Trophoblast cell (in vitro differentiated cells and primary cell): ENCODE results near the gene CPTP.

Source experiments
- DNase-seq, 2 donors: peaks; one replicate each; pipeline ENCODE4 v3.0.0-alpha.2; 2016
- H2AFZ ChIP-seq: 2 replicates; pipeline ENCODE4 v1.6.1; 2013; ENCODE audit warnings: low read length, moderate library complexity, mild to moderate bottlenecking; ENCODE audit not compliant: insufficient read depth, poor library complexity
- H2AK5ac ChIP-seq: 2 replicates; pipeline ENCODE4 v1.6.1; 2013; ENCODE audit warnings: mild to moderate bottlenecking, low read length
- H2BK120ac ChIP-seq: 2 replicates; pipeline ENCODE4 v1.6.1; 2013; ENCODE audit warnings: low read length, mild to moderate bottlenecking, moderate library complexity; ENCODE audit not compliant: insufficient read depth, poor library complexity
- H2BK12ac ChIP-seq: 2 replicates; pipeline ENCODE4 v1.6.1; 2013; ENCODE audit warnings: mild to moderate bottlenecking, low read length, moderate library complexity
- H2BK5ac ChIP-seq: 2 replicates; pipeline ENCODE4 v1.6.1; 2013; ENCODE audit warnings: low read length, low read depth, moderate library complexity, mild to moderate bottlenecking; ENCODE audit not compliant: poor library complexity
- H3K14ac ChIP-seq: 2 replicates; pipeline ENCODE4 v1.6.1; 2013; ENCODE audit warnings: mild to moderate bottlenecking, low read length
- H3K18ac ChIP-seq: 2 replicates; pipeline ENCODE4 v1.6.1; 2013; ENCODE audit warnings: mild to moderate bottlenecking, low read length
- H3K23ac ChIP-seq: 2 replicates; pipeline ENCODE4 v1.6.1; 2013; ENCODE audit warnings: low read length
- H3K27ac ChIP-seq: 2 replicates; pipeline ENCODE4 v1.5.1; 2013; ENCODE audit warnings: low read depth, mild to moderate bottlenecking, inconsistent platforms, low read length, moderate library complexity
- H3K27me3 ChIP-seq: 2 replicates; pipeline ENCODE4 v1.6.1; 2013; ENCODE audit warnings: inconsistent platforms, mild to moderate bottlenecking, low read length, moderate library complexity; ENCODE audit not compliant: insufficient read depth
- H3K36me3 ChIP-seq, 2 experiments: 1 replicate in 1 of 2; 2 replicates in 1 of 2; pipeline ENCODE4 v1.6.1; 2013; ENCODE audit warnings: low read length in 2 of 2, mild to moderate bottlenecking in 2 of 2, moderate library complexity in 1 of 2; ENCODE audit not compliant: insufficient read depth in 2 of 2, control insufficient read depth in 1 of 2
- H3K4ac ChIP-seq: 2 replicates; pipeline ENCODE4 v1.6.1; 2013; ENCODE audit warnings: low read depth, mild to moderate bottlenecking, low read length, moderate library complexity
- H3K4me1 ChIP-seq, 2 experiments: 1 replicate in 1 of 2; 2 replicates in 1 of 2; pipeline ENCODE4 v1.6.1; 2013; ENCODE audit warnings: low read length in 2 of 2, mild to moderate bottlenecking in 2 of 2, moderate library complexity in 1 of 2; ENCODE audit not compliant: insufficient read depth in 2 of 2, control insufficient read depth in 1 of 2
- H3K4me2 ChIP-seq: 2 replicates; pipeline ENCODE4 v1.6.1; 2013; ENCODE audit warnings: inconsistent platforms, mild to moderate bottlenecking, low read length, moderate library complexity
- H3K4me3 ChIP-seq: 2 replicates; pipeline ENCODE4 v1.5.1; 2013; ENCODE audit warnings: mild to moderate bottlenecking, low read depth, low read length, inconsistent platforms
- H3K79me1 ChIP-seq: one replicate; pipeline ENCODE4 v1.6.1; 2013; ENCODE audit warnings: low read length
- H3K79me2 ChIP-seq: 2 replicates; pipeline ENCODE4 v1.6.1; 2013; ENCODE audit warnings: low read length, mild to moderate bottlenecking; ENCODE audit not compliant: control insufficient read depth, insufficient read depth, poor library complexity
- H3K9ac ChIP-seq: 2 replicates; pipeline ENCODE4 v1.6.1; 2013; ENCODE audit warnings: mild to moderate bottlenecking, low read length
- H3K9me3 ChIP-seq: 2 replicates; pipeline ENCODE4 v1.6.1; 2013; ENCODE audit warnings: low read depth, mild to moderate bottlenecking, control low read depth, inconsistent platforms, low read length; ENCODE audit not compliant: insufficient read depth
- H4K12ac ChIP-seq: 2 replicates; pipeline ENCODE4 v1.6.1; 2013; ENCODE audit warnings: low read depth, mild to moderate bottlenecking, low read length, moderate library complexity
- H4K8ac ChIP-seq: 2 replicates; pipeline ENCODE4 v1.6.1; 2013; ENCODE audit warnings: low read depth, mild to moderate bottlenecking, low read length, moderate library complexity
- H4K91ac ChIP-seq: one replicate; pipeline ENCODE4 v1.6.1; 2013; ENCODE audit warnings: low read depth, mild to moderate bottlenecking, low read length, moderate library complexity
- whole genome bisulfite sequencing: extraction: QIAGEN DNeasy Blood & Tissue Kit; methylation state at CpG from one replicate; pipeline ENCODE4 v1.1.7; 2013; ENCODE audit warnings: missing lambda C conversion rate; ENCODE audit not compliant: insufficient read length, insufficient coverage; ENCODE audit errors: extremely low coverage; 5-methylcytosine and 5-hydroxymethylcytosine counted together

CPTP gene

GRCh38 chr1:1341549-1342021 is 17.0 kb downstream of the CPTP start:
- Histone ChIP-seq H3K9ac (no peak overlapping the region), H3K27ac (no peak overlapping the region), H3K36me3 (peaks cover 52 to 56% of the 10 kb centered on the region in 2 experiments), H2AFZ (no peak overlapping the region), H3K4me3 (peak overlapping the region; percentile 8), H2BK12ac (no peak overlapping the region), H3K23ac (no peak overlapping the region), H3K9me3 (peaks cover 13% of the 10 kb centered on the region), H3K4me1 (peaks cover 2 to 13% of the 10 kb centered on the region in 2 experiments), H3K18ac (no peak overlapping the region), H3K4ac (no peak overlapping the region), H3K14ac (no peak overlapping the region), H2BK5ac (no peak overlapping the region), H3K4me2 (no peak overlapping the region), H3K79me1 (no peaks in the 10 kb centered on the region), H3K79me2 (peaks cover 7% of the 10 kb centered on the region), H2BK120ac (no peak overlapping the region), H4K91ac (no peak overlapping the region), H2AK5ac (no peak overlapping the region), H3K27me3 (no peaks in the 10 kb centered on the region), H4K8ac (no peak overlapping the region), H4K12ac (no peak overlapping the region)
- DNase-seq, result no peak
- WGBS, result no CpG with 5 or more reads among the region's 17 CpGs

GRCh38 chr1:1342061-1342562 is 17.5 kb downstream of the CPTP start:
- peaks cover 48 to 52% of the 10 kb centered on the region in 2 experiments for H3K36me3 ChIP-seq
- no peaks in the 10 kb centered on the region for H3K79me1 ChIP-seq
- no peak overlapping the region for H2AFZ ChIP-seq
- no peak overlapping the region for H3K23ac ChIP-seq
- no peak overlapping the region for H3K4me2 ChIP-seq
- H3K27me3 ChIP-seq, result no peaks in the 10 kb centered on the region
- no peak for DNase-seq
- no peak overlapping the region for H4K12ac ChIP-seq
- peaks cover 10% of the 10 kb centered on the region for H3K79me2 ChIP-seq
- H3K9me3 ChIP-seq, result peaks cover 13% of the 10 kb centered on the region
- WGBS, result no CpG with 5 or more reads among the region's 28 CpGs
- no peak overlapping the region for H2BK12ac ChIP-seq
- no peak overlapping the region for H3K27ac ChIP-seq
- H3K4ac ChIP-seq, result no peak overlapping the region
- H2BK120ac ChIP-seq, result no peak overlapping the region
- H4K8ac ChIP-seq, result no peak overlapping the region
- no peak overlapping the region for H3K9ac ChIP-seq
- H3K14ac ChIP-seq, result no peak overlapping the region
- no peak overlapping the region for H3K4me3 ChIP-seq
- H3K18ac ChIP-seq, result no peak overlapping the region
- no peak overlapping the region for H4K91ac ChIP-seq
- no peak overlapping the region for H2AK5ac ChIP-seq
- no peak overlapping the region for H2BK5ac ChIP-seq
- H3K4me1 ChIP-seq, result peaks cover 2 to 16% of the 10 kb centered on the region in 2 experiments

- no peaks in the 10 kb centered on the region for H3K79me1 ChIP-seq
- H3K9me3 ChIP-seq, result peaks cover 13% of the 10 kb centered on the region
- no peak overlapping the region for H3K4me3 ChIP-seq
- H2BK120ac ChIP-seq, result no peak overlapping the region
- H3K4me2 ChIP-seq, result no peak overlapping the region
- no peak overlapping the region for H3K9ac ChIP-seq
- no peak overlapping the region for H3K14ac ChIP-seq
- H3K27ac ChIP-seq, result no peak overlapping the region
- no peaks in the 10 kb centered on the region for H3K27me3 ChIP-seq
- H3K4ac ChIP-seq, result no peak overlapping the region
- no peak overlapping the region for H2BK12ac ChIP-seq
- DNase-seq, result no peak
- H3K4me1 ChIP-seq, result peaks cover 7 to 20% of the 10 kb centered on the region in 2 experiments
- H2AK5ac ChIP-seq, result no peak overlapping the region
- no peak overlapping the region for H4K91ac ChIP-seq
- H3K79me2 ChIP-seq, result peaks cover 15% of the 10 kb centered on the region
- no peak overlapping the region for H3K23ac ChIP-seq
- H3K36me3 ChIP-seq, result peaks cover 42 to 47% of the 10 kb centered on the region in 2 experiments
- H2BK5ac ChIP-seq, result no peak overlapping the region
- no peak overlapping the region for H4K12ac ChIP-seq
- H3K18ac ChIP-seq, result no peak overlapping the region
- H2AFZ ChIP-seq, result no peak overlapping the region
- H4K8ac ChIP-seq, result no peak overlapping the region
- WGBS, result no CpG with 5 or more reads among the region's 18 CpGs
These were observed 18.0 kb downstream of the CPTP start for GRCh38 chr1:1342584-1343115.

GRCh38 chr1:1343811-1344421 is 19.3 kb downstream of the CPTP start:
- peaks cover 25% of the 10 kb centered on the region for H3K79me2 ChIP-seq
- peak overlapping the region; percentile 19 for H3K4ac ChIP-seq
- H3K14ac ChIP-seq, result no peak overlapping the region
- no peak overlapping the region for H3K9ac ChIP-seq
- DNase-seq, result peak in 1 of 2 donors; percentile 43
- H3K27ac ChIP-seq, result no peak overlapping the region
- H4K8ac ChIP-seq, result no peak overlapping the region
- H3K27me3 ChIP-seq, result no peaks in the 10 kb centered on the region
- H3K4me1 ChIP-seq, result peaks cover 14 to 31% of the 10 kb centered on the region in 2 experiments
- H2BK5ac ChIP-seq, result no peak overlapping the region
- peaks cover 9% of the 10 kb centered on the region for H3K79me1 ChIP-seq
- no peak overlapping the region for H4K91ac ChIP-seq
- H2BK120ac ChIP-seq, result no peak overlapping the region
- no peak overlapping the region for H3K23ac ChIP-seq
- peak overlapping the region; percentile 37 for H3K18ac ChIP-seq
- H3K9me3 ChIP-seq, result peaks cover 10% of the 10 kb centered on the region
- no CpG with 5 or more reads among the region's 24 CpGs for WGBS
- H3K4me2 ChIP-seq, result no peak overlapping the region
- no peak overlapping the region for H3K4me3 ChIP-seq
- no peak overlapping the region for H2AK5ac ChIP-seq
- H4K12ac ChIP-seq, result no peak overlapping the region
- no peak overlapping the region for H2AFZ ChIP-seq
- no peak overlapping the region for H2BK12ac ChIP-seq
- peaks cover 32 to 36% of the 10 kb centered on the region in 2 experiments for H3K36me3 ChIP-seq
